Measurements from ENCODE around the gene EPRS1. TPM values are rescaled to one million over a fixed set of nuclear protein-coding genes. Genes with fewer than 3 reads are reported as not detected.

Gene EPRS1
- total and polyA plus RNA-seq, 2 of the 13 experiments (the other 11 are each of a cell fraction or from before 2014, with no cell fraction given), result 86.1 to 124 TPM

DNA sequence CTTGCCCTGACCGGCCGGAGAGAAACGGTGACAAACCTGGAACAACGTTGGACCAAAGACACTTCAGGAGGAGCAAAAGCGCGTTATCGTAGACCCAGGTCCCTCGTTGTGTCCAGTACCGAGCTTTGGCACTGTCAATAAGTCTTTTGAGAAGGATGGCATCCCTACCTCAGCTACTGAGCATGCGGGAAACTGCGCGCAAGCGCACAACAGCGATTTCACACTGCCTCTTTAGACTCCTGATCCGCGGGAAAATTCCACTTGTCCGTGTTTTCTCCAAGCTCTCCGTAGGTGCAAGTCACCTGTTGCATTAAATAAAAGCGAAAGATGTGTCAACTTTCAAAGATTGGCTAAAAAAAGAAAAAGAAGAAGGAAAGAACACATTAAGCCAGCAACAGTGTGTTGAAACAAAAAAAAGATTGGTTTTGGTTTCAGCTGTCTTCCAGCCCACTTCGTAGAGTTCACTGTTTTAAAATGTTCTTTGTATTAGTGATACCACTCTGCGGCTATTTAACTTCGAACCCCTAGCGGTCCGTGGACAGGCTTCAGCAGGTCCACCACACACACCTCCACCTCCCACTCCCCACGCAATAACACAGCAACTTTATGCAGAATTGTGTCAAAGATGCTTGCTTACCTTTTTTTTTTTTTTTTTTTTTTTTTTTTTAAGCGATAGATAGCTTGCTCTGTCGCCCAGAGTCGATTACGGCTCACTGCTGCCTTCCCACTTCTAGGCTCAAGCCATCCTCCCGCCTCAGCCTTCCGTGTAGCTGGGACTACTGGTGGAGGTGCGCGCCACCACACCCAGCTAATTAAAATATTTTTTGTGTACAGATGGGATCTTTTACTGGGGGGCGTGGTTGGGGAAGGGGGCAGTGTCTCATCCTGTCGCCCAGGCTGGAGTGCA lies 43.6 kb upstream of the EPRS1 start, which contains the start of gene BPNT1 (continued):
- TF ChIP-seq, protein P1, sequence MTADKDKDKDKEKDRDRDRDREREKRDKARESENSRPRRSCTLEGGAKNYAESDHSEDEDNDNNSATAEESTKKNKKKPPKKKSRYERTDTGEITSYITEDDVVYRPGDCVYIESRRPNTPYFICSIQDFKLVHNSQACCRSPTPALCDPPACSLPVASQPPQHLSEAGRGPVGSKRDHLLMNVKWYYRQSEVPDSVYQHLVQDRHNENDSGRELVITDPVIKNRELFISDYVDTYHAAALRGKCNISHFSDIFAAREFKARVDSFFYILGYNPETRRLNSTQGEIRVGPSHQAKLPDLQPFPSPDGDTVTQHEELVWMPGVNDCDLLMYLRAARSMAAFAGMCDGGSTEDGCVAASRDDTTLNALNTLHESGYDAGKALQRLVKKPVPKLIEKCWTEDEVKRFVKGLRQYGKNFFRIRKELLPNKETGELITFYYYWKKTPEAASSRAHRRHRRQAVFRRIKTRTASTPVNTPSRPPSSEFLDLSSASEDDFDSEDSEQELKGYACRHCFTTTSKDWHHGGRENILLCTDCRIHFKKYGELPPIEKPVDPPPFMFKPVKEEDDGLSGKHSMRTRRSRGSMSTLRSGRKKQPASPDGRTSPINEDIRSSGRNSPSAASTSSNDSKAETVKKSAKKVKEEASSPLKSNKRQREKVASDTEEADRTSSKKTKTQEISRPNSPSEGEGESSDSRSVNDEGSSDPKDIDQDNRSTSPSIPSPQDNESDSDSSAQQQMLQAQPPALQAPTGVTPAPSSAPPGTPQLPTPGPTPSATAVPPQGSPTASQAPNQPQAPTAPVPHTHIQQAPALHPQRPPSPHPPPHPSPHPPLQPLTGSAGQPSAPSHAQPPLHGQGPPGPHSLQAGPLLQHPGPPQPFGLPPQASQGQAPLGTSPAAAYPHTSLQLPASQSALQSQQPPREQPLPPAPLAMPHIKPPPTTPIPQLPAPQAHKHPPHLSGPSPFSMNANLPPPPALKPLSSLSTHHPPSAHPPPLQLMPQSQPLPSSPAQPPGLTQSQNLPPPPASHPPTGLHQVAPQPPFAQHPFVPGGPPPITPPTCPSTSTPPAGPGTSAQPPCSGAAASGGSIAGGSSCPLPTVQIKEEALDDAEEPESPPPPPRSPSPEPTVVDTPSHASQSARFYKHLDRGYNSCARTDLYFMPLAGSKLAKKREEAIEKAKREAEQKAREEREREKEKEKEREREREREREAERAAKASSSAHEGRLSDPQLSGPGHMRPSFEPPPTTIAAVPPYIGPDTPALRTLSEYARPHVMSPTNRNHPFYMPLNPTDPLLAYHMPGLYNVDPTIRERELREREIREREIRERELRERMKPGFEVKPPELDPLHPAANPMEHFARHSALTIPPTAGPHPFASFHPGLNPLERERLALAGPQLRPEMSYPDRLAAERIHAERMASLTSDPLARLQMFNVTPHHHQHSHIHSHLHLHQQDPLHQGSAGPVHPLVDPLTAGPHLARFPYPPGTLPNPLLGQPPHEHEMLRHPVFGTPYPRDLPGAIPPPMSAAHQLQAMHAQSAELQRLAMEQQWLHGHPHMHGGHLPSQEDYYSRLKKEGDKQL (CRISPR knock-in tag; IDR thresholded peaks at IDR 0.05; ENCODE audit: low read depth), result no peak
- no peak for TF ChIP-seq HNRNPLL (IDR thresholded peaks at IDR 0.05; ENCODE audit: low read depth, low read length, poor library complexity, severe bottlenecking)
- TF ChIP-seq, protein P2, sequence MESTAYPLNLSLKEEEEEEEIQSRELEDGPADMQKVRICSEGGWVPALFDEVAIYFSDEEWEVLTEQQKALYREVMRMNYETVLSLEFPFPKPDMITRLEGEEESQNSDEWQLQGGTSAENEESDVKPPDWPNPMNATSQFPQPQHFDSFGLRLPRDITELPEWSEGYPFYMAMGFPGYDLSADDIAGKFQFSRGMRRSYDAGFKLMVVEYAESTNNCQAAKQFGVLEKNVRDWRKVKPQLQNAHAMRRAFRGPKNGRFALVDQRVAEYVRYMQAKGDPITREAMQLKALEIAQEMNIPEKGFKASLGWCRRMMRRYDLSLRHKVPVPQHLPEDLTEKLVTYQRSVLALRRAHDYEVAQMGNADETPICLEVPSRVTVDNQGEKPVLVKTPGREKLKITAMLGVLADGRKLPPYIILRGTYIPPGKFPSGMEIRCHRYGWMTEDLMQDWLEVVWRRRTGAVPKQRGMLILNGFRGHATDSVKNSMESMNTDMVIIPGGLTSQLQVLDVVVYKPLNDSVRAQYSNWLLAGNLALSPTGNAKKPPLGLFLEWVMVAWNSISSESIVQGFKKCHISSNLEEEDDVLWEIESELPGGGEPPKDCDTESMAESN (CRISPR knock-in tag; conservative IDR thresholded peaks at IDR 0.05), result no peak
- no peak for TF ChIP-seq ZNF572 (CRISPR knock-in tag; IDR thresholded peaks at IDR 0.05)
- TF ChIP-seq, protein P3, sequence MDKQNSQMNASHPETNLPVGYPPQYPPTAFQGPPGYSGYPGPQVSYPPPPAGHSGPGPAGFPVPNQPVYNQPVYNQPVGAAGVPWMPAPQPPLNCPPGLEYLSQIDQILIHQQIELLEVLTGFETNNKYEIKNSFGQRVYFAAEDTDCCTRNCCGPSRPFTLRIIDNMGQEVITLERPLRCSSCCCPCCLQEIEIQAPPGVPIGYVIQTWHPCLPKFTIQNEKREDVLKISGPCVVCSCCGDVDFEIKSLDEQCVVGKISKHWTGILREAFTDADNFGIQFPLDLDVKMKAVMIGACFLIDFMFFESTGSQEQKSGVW (CRISPR knock-in tag; IDR thresholded peaks at IDR 0.05; ENCODE audit: borderline replicate concordance), result no peak
- TF ChIP-seq BRCA1 (CRISPR knock-in tag; IDR thresholded peaks at IDR 0.05), result no peak
- TF ChIP-seq ZNF644 (CRISPR knock-in tag; IDR thresholded peaks at IDR 0.05; ENCODE audit: low read depth), result no peak
- TF ChIP-seq GPN1 (CRISPR knock-in tag; IDR thresholded peaks at IDR 0.05; ENCODE audit: borderline replicate concordance), result no peak
- TF ChIP-seq PHB2 (IDR thresholded peaks at IDR 0.05; ENCODE audit: partially characterized antibody), result no peak
- TF ChIP-seq, protein P4, sequence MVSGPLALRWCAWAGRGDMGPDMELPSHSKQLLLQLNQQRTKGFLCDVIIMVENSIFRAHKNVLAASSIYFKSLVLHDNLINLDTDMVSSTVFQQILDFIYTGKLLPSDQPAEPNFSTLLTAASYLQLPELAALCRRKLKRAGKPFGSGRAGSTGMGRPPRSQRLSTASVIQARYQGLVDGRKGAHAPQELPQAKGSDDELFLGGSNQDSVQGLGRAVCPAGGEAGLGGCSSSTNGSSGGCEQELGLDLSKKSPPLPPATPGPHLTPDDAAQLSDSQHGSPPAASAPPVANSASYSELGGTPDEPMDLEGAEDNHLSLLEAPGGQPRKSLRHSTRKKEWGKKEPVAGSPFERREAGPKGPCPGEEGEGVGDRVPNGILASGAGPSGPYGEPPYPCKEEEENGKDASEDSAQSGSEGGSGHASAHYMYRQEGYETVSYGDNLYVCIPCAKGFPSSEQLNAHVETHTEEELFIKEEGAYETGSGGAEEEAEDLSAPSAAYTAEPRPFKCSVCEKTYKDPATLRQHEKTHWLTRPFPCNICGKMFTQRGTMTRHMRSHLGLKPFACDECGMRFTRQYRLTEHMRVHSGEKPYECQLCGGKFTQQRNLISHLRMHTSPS (CRISPR knock-in tag; IDR thresholded peaks at IDR 0.05; ENCODE audit: low read depth), result peak; percentile 70; the same call in 1 of the 2 replicates
- no peak for TF ChIP-seq KLF9 (CRISPR knock-in tag; IDR thresholded peaks at IDR 0.05; ENCODE audit: low read depth)
- TF ChIP-seq NFYB (CRISPR knock-in tag; IDR thresholded peaks at IDR 0.05), result no peak
- no peak for TF ChIP-seq RFX1 (IDR thresholded peaks at IDR 0.05)
- peak; percentile 90 for TF ChIP-seq KMT2A (CRISPR knock-in tag; IDR thresholded peaks at IDR 0.05)
- TF ChIP-seq HNF4G (IDR thresholded peaks at IDR 0.05; ENCODE audit: borderline replicate concordance, low read depth, low read length), result peak; percentile 15; the same call in 1 of the 2 replicates
- no peak for TF ChIP-seq HNF4G (CRISPR knock-in tag; IDR thresholded peaks at IDR 0.05; ENCODE audit: borderline replicate concordance, low read depth)
- no peak for TF ChIP-seq NR1H2 (CRISPR knock-in tag; IDR thresholded peaks at IDR 0.05; ENCODE audit: borderline replicate concordance, low read depth)
- no peak for TF ChIP-seq MBNL3 (CRISPR knock-in tag; conservative IDR thresholded peaks at IDR 0.05)
- no peak for TF ChIP-seq RORA (CRISPR knock-in tag; IDR thresholded peaks at IDR 0.05)
